OCI-LY3 (cell line): ENCODE results near the gene TMEM114.

ENCODE experiments used
- CTCF ChIP-seq: fragments of 200-600, 300-600 bp; sonication (generic); IDR thresholded peaks from 2 replicates; pipeline ENCODE4 v1.5.1; 2014; ENCODE audit warnings: antibody characterized with exemption, low read length, low read depth
- EZH2phosphoT487 ChIP-seq: fragments of 200-600 bp; shearing (Covaris generic); IDR thresholded peaks from 2 replicates; pipeline ENCODE4 v1.6.1; 2018; ENCODE audit warnings: antibody characterized with exemption, mixed run types, low read depth

- TF ChIP-seq CTCF: no peak
- no peak for TF ChIP-seq EZH2phosphoT487
Measured at GRCh38 chr16:8576141-8577004, 13.9 kb downstream of the TMEM114 start.
